Right cardiac atrium (tissue), 5 donors: ENCODE measurements around the gene TMEM182. TPM values are rescaled to one million over a fixed set of nuclear protein-coding genes. Genes with fewer than 3 reads are reported as not detected.

ENCODE experiments used
- ATAC-seq, 2 donors: fragments of 200-7000 bp; cut with Tn5 transposase; one replicate each; pipeline versions ENCODE4 v1.8.0 to v1.9.1; 2020; ENCODE audit warnings: moderate library complexity in 2 of 2, mild to moderate bottlenecking in 1 of 2
- DNase-seq, 3 donors: peaks; one replicate each; pipeline ENCODE4 v3.0.0-alpha.2; 2020
- H3K27ac ChIP-seq: one replicate; pipeline ENCODE4 v1.5.1; 2013; ENCODE audit warnings: mild to moderate bottlenecking, low read length, control low read depth, moderate library complexity
- H3K27me3 ChIP-seq: one replicate; pipeline ENCODE4 v1.6.1; 2013; ENCODE audit not compliant: control insufficient read depth, insufficient read depth
- H3K4me1 ChIP-seq: one replicate; pipeline ENCODE4 v1.6.1; 2013; ENCODE audit warnings: low read length; ENCODE audit not compliant: control insufficient read depth, insufficient read depth
- H3K4me3 ChIP-seq: one replicate; pipeline ENCODE4 v1.5.1; 2013; ENCODE audit warnings: low read length, control low read depth
- H3K9me3 ChIP-seq: one replicate; pipeline ENCODE4 v1.6.1; 2013; ENCODE audit warnings: low read length; ENCODE audit not compliant: control insufficient read depth
- WGBS: extraction: QIAGEN DNeasy Blood & Tissue Kit; methylation state at CpG from one replicate; pipeline ENCODE4 v1.1.7; 2013; 5-methylcytosine and 5-hydroxymethylcytosine counted together
- intact Hi-C, 4 donors: fragments of 100-400 bp; cut with DNase I; formaldehyde crosslinking; loops; one replicate each; pipeline versions ENCODE4 v1.11.0 to v1.14.0; 2022 to 2023
- long read RNA-seq, 4 donors: library from polyadenylated mRNA; unstranded; transcript quantifications; one replicate each; pipeline ENCODE4 v2.0.0, GENCODE V29; 2020 to 2021
- polyA plus RNA-seq: library from polyadenylated mRNA; stranded (reverse); fragments of 200-250 nt; gene quantifications from one replicate; pipeline ENCODE4 v1.2.3, GENCODE V29; 2013
- total RNA-seq, 4 donors: library from RNA; stranded (reverse); fragmentation: NEBNext Ultra II Directional; extraction: Animal tissue kit (Norgen Biotek cat#: 25700); gene quantifications; one replicate each; pipeline ENCODE4 v1.2.1, GENCODE V29; 2021
- donor health status: healthy with polysubstance abuse.
- donor health status: DM: no; HTN: yes; CAD: no.
- donor health status: DM: no; HTN: no; CAD: no.
- donor health status: DM: no; HTN: yes; CAD: no; lungs with severe emphysema.
- donor health status: DM: yes; HTN: yes; CAD: no.

Gene TMEM182, protein sequence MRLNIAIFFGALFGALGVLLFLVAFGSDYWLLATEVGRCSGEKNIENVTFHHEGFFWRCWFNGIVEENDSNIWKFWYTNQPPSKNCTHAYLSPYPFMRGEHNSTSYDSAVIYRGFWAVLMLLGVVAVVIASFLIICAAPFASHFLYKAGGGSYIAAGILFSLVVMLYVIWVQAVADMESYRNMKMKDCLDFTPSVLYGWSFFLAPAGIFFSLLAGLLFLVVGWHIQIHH
- total RNA-seq (100 to 1,000 TPM; 106 to 206 (median 182) TPM), polyA plus RNA-seq (92.7 TPM)
- long read RNA-seq, donor 1, transcript TMEM182-203 (5 exons, 3,593 nt) = major isoform, 129 of 162 reads
- long read RNA-seq, donor 1, transcript TMEM182-202 (5 exons, 3,112 nt) = minor isoform, 6 of 162 reads
- long read RNA-seq, donor 1, partial matches to known transcripts = 8 of 162 reads
- long read RNA-seq, donor 1, other reads (novel, unspliced or antisense) = 17 of 162 reads
- long read RNA-seq, donor 2, transcript TMEM182-203 (5 exons, 3,593 nt) = major isoform, 118 of 146 reads
- long read RNA-seq, donor 2, partial matches to known transcripts = 6 of 146 reads
- long read RNA-seq, donor 2, other reads (novel, unspliced or antisense) = 21 of 146 reads
- long read RNA-seq, donor 3, transcript TMEM182-202 (5 exons, 3,112 nt) = minor isoform, 13 of 618 reads
- long read RNA-seq, donor 3, transcript TMEM182-207 (2 exons, 1,804 nt) = minor isoform, 8 of 618 reads
- long read RNA-seq, donor 3, transcript TMEM182-203 (5 exons, 3,593 nt) = major isoform, 488 of 618 reads
- long read RNA-seq, donor 3, partial matches to known transcripts = 58 of 618 reads
- long read RNA-seq, donor 3, other reads (novel, unspliced or antisense) = 47 of 618 reads
- long read RNA-seq, donor 4, transcript TMEM182-203 (5 exons, 3,593 nt) = major isoform, 113 of 139 reads
- long read RNA-seq, donor 4, partial matches to known transcripts = 4 of 139 reads
- long read RNA-seq, donor 4, other reads (novel, unspliced or antisense) = 16 of 139 reads

GRCh38 chr2:102761763-102762162 is at the start of gene TMEM182:
Gene TMEM182 (plus strand): TSS chr2:102762031. CDS start chr2:102762218, 187 bp downstream.
- peaks cover 1% of the 10 kb centered on the region for H3K4me1 ChIP-seq
- DNase-seq (peak; percentile 49 to 79 (median 75)), ATAC-seq (peak; percentile 88 to 91)
- peak within 1 kb of the TSS; percentile 68 for H3K4me3 ChIP-seq
- WGBS = 44% methylated on average over 4 of the region's 4 CpGs
- no peaks in the 10 kb centered on the region for H3K27me3 ChIP-seq
- no peaks in the 10 kb centered on the region for H3K9me3 ChIP-seq
- H3K27ac ChIP-seq = no peak within 1 kb of the TSS
- intact Hi-C loops = loop anchor here in 1 of 4 donors (5.0 kb wide), 1 partner anchor 46 kb away; no protein-coding TSS in a partner anchor

GRCh38 chr2:102717308-102718018 is 44.4 kb upstream of the TMEM182 start:
- ATAC-seq (no peak), DNase-seq (no peak)
- Histone ChIP-seq H3K9me3 (no peaks in the 10 kb centered on the region), H3K27ac (no peak overlapping the region), H3K27me3 (no peaks in the 10 kb centered on the region), H3K4me1 (no peaks in the 10 kb centered on the region), H3K4me3 (no peak overlapping the region)
- WGBS = 77% methylated on average over 5 of the region's 5 CpGs
- intact Hi-C loops = no loop called here

DNA sequence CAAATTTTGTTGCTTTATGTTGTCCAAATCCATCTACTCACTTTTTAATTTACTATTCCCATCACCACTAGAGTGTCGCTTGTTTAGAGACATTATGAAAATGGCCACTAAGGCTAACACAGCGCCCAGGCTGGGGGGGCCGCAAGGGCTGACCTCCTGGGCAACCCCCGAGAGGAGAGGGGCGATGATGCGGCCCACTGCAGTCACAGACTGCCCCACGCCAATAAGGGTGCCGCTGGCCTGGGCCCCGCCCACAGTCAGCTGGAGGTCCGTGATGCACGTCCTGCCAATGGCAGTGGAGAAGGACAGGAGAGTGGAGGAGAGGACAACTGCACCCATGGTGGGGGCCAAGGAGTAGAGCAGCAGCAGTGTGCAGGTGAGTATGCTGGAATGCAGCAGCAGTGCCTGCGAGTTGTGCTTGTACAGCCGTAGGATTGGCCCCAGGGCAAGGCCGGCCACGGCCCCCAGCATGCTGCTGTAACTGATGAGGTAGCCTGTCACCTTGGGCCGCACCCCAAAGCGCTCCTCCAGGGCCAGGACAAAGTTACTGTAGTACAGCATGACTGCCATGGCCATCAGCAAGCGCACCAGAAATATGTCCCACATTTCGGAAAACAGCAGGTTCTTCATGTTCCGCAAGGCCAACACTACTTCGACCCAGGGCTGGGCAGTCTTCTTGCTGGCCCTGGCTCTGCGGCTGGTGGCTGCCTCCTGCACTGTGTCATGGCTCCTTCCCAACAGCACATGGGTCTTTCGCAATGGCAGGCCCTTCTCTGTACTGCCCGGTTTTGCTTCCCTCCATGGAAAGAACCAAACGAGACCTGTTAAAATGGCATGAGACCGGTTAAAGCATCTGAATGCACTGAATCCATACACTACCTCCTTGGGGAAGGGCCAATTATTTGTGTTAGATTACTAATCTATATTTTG is 43.2 kb upstream of the TMEM182 start:
- H3K27me3 ChIP-seq = no peaks in the 10 kb centered on the region
- intact Hi-C loops = no loop called here
- ATAC-seq = no peak
- no peak overlapping the region for H3K4me3 ChIP-seq
- peak in 1 of 3 donors; percentile 53 for DNase-seq
- H3K9me3 ChIP-seq = no peaks in the 10 kb centered on the region
- 95% methylated on average over 26 of the region's 26 CpGs for WGBS
- H3K27ac ChIP-seq = no peak overlapping the region
- no peaks in the 10 kb centered on the region for H3K4me1 ChIP-seq

- H3K4me1 ChIP-seq = no peaks in the 10 kb centered on the region
- H3K27ac ChIP-seq = no peak overlapping the region
- intact Hi-C loops = no loop called here
- H3K9me3 ChIP-seq = no peaks in the 10 kb centered on the region
- H3K4me3 ChIP-seq = no peak overlapping the region
- WGBS = 73% methylated on average over 7 of the region's 7 CpGs
- DNase-seq (no peak), ATAC-seq (no peak)
- no peaks in the 10 kb centered on the region for H3K27me3 ChIP-seq
These were observed 37.8 kb upstream of the TMEM182 start for GRCh38 chr2:102724016-102724490.

- Histone ChIP-seq H3K9me3 (no peaks in the 10 kb centered on the region), H3K27me3 (no peaks in the 10 kb centered on the region), H3K4me1 (no peaks in the 10 kb centered on the region), H3K4me3 (no peak overlapping the region), H3K27ac (no peak overlapping the region)
- WGBS = 92% methylated on average over 10 of the region's 10 CpGs
- intact Hi-C loops = no loop called here
- ATAC-seq (no peak), DNase-seq (no peak)
These were observed 37.3 kb upstream of the TMEM182 start for GRCh38 chr2:102724553-102724952.

GRCh38 chr2:102726128-102727087 is 35.4 kb upstream of the TMEM182 start:
- H3K4me1 ChIP-seq = no peaks in the 10 kb centered on the region
- 69% methylated on average over 15 of the region's 15 CpGs for WGBS
- DNase-seq (no peak), ATAC-seq (no peak)
- no peak overlapping the region for H3K27ac ChIP-seq
- intact Hi-C loops = no loop called here
- H3K9me3 ChIP-seq = no peaks in the 10 kb centered on the region
- H3K4me3 ChIP-seq = no peak overlapping the region
- no peaks in the 10 kb centered on the region for H3K27me3 ChIP-seq

- peaks cover 6% of the 10 kb centered on the region for H3K4me1 ChIP-seq
- DNase-seq (no peak), ATAC-seq (no peak)
- H3K27ac ChIP-seq = no peak overlapping the region
- intact Hi-C loops = no loop called here
- no peaks in the 10 kb centered on the region for H3K27me3 ChIP-seq
- H3K9me3 ChIP-seq = no peaks in the 10 kb centered on the region
- H3K4me3 ChIP-seq = peak overlapping the region; percentile 77
- WGBS = 75% methylated on average over 15 of the region's 15 CpGs
These were observed 26.3 kb upstream of the TMEM182 start for GRCh38 chr2:102735416-102736109.

- DNase-seq (no peak), ATAC-seq (peak; percentile 42 to 58)
- Histone ChIP-seq H3K27me3 (no peaks in the 10 kb centered on the region), H3K4me3 (peak overlapping the region; percentile 77), H3K9me3 (no peaks in the 10 kb centered on the region), H3K4me1 (peaks cover 6% of the 10 kb centered on the region), H3K27ac (no peak overlapping the region)
- intact Hi-C loops = no loop called here
- 25% methylated on average over 6 of the region's 6 CpGs for whole genome bisulfite sequencing
These were observed 25.8 kb upstream of the TMEM182 start for GRCh38 chr2:102736110-102736409.
